Astrocyte (in vitro differentiated cells and primary cell): ENCODE results near the gene CHRNA4.

Experiments used
- EZH2 ChIP-seq: IDR thresholded peaks from 2 replicates; pipeline ENCODE4 v1.6.1; 2012; ENCODE audit warnings: mild to moderate bottlenecking, low read length, inconsistent platforms; ENCODE audit not compliant: insufficient read depth
- TF ChIP-seq, protein P1 (sequence below): IDR thresholded peaks from 2 replicates; pipeline ENCODE4 v1.5.1; 2011; ENCODE audit warnings: low read depth, mild to moderate bottlenecking, inconsistent platforms, low read length, moderate library complexity; ENCODE audit not compliant: insufficient read depth

DNA sequence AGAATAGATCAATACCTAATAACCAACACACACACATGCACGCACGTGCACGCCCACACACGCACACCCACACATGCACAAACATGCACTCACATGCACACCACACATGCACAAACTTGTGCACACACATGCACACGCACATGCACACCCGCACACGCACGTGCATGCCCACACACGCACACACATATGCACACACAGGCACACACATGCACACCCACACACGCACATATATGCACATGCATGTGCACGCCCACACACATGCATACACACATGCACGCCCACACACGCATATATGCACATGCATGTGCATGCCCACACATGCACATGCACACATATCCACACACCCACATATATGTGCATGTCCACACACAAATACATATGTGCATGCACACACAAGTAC is 26.2 kb upstream of the CHRNA4 start:
- TF ChIP-seq, protein P1, sequence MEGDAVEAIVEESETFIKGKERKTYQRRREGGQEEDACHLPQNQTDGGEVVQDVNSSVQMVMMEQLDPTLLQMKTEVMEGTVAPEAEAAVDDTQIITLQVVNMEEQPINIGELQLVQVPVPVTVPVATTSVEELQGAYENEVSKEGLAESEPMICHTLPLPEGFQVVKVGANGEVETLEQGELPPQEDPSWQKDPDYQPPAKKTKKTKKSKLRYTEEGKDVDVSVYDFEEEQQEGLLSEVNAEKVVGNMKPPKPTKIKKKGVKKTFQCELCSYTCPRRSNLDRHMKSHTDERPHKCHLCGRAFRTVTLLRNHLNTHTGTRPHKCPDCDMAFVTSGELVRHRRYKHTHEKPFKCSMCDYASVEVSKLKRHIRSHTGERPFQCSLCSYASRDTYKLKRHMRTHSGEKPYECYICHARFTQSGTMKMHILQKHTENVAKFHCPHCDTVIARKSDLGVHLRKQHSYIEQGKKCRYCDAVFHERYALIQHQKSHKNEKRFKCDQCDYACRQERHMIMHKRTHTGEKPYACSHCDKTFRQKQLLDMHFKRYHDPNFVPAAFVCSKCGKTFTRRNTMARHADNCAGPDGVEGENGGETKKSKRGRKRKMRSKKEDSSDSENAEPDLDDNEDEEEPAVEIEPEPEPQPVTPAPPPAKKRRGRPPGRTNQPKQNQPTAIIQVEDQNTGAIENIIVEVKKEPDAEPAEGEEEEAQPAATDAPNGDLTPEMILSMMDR: no peak
- TF ChIP-seq EZH2: no peak
